ENCODE data around the gene SOCS3. TPM values are rescaled to one million over a fixed set of nuclear protein-coding genes. Genes with fewer than 3 reads are reported as not detected.
A peak's percentile ranks its signal among the peaks of the same experiment; 100 is the strongest.

SOCS3 gene
- polyA plus RNA-seq, 2 of the 4 experiments (the other 2 are of a cell fraction), result 13.5 to 14.7 TPM

GRCh38 chr17:78344666-78345065 lies 15.2 kb downstream of the SOCS3 start:
- DNase-seq (ENCODE audit: low read depth in 1 of 2, low spot score in 1 of 2) (no peak), ATAC-seq (no peak), FAIRE-seq (no peak)
- peaks cover 51% of the 10 kb centered on the region for H3K4me1 ChIP-seq
- ChIA-PET POLR2A (interaction anchor here (0.9 to 1.8 kb wide), 2 partner anchors 13 to 15 kb away, joined by 3 to 11 read pairs; partner anchors contain the start of gene SOCS3), CTCF (interaction anchor here (1.2 to 5.4 kb wide), 9 partner anchors 10 to 231 kb away, joined by 3 to 26 read pairs (median 5); no protein-coding TSS in a partner anchor)
- no peak overlapping the region for H3K4me3 ChIP-seq
- TF ChIP-seq TP53 (CRISPR knock-in tag; IDR thresholded peaks at IDR 0.05) (no peak), EHF (CRISPR knock-in tag; IDR thresholded peaks at IDR 0.05) (no peak), ZFP36 (IDR thresholded peaks at IDR 0.05; ENCODE audit: borderline replicate concordance, partially characterized antibody) (no peak), ZSCAN20 (CRISPR knock-in tag; IDR thresholded peaks at IDR 0.05) (no peak), GATA3 (IDR thresholded peaks at IDR 0.05; ENCODE audit: borderline replicate concordance) (no peak), NFE2L2 (conservative IDR thresholded peaks at IDR 0.05; ENCODE audit: low read length) (no peak), CBX2 (IDR thresholded peaks at IDR 0.05; ENCODE audit: borderline replicate concordance, low read depth) (no peak), RNF2 (IDR thresholded peaks at IDR 0.05; ENCODE audit: borderline replicate concordance, low read depth) (no peak), RFX5 (IDR thresholded peaks at IDR 0.05) (no peak), JUN (IDR thresholded peaks at IDR 0.05) (no peak), ZNF302 (CRISPR knock-in tag; IDR thresholded peaks at IDR 0.05) (no peak), ELK1 (IDR thresholded peaks at IDR 0.05; ENCODE audit: low read depth, low read length) (no peak), ZC3H11A (IDR thresholded peaks at IDR 0.05) (no peak), KDM5A (IDR thresholded peaks at IDR 0.05) (no peak)
- 92% methylated on average over 10 of the region's 10 CpGs for WGBS (ENCODE audit: missing lambda C conversion rate)
- no peaks in the 10 kb centered on the region for H3K9me3 ChIP-seq
- no peak overlapping the region for H3K4me2 ChIP-seq
- H3K27ac ChIP-seq, result peak overlapping the region in 1 of 2 experiments; percentile 65; a peak in 3 of 6 replicates

GRCh38 chr17:78343543-78344201 lies 16.2 kb downstream of the SOCS3 start:
- Histone ChIP-seq H3K9me3 (no peaks in the 10 kb centered on the region), H3K4me1 (peaks cover 59% of the 10 kb centered on the region), H3K27ac (peak overlapping the region; percentile 91 to 97), H3K4me2 (peak overlapping the region; percentile 99), H3K4me3 (no peak overlapping the region)
- ChIA-PET CTCF (interaction anchor here (0.9 to 5.4 kb wide), 9 partner anchors 9 to 230 kb away, joined by 3 to 26 read pairs (median 5); no protein-coding TSS in a partner anchor), POLR2A (interaction anchor here (0.5 to 1.8 kb wide), 4 partner anchors 14 to 28 kb away, joined by 3 to 11 read pairs (median 3); partner anchors contain the start of gene SOCS3)
- no peak for ATAC-seq
- WGBS (ENCODE audit: missing lambda C conversion rate), result 93% methylated on average over 16 of the region's 19 CpGs
- no peak for DNase-seq (ENCODE audit: low read depth in 1 of 2, low spot score in 1 of 2)
- FAIRE-seq, result no peak
- TF ChIP-seq JUN (IDR thresholded peaks at IDR 0.05), result no peak

- ATAC-seq (peak; percentile 22 to 45; a peak in 4 of 6 replicates), DNase-seq (ENCODE audit: low read depth in 1 of 2, low spot score in 1 of 2) (peak in 1 of 2 experiments; percentile 62), FAIRE-seq (no peak)
- 44% methylated on average over 4 of the region's 5 CpGs for WGBS (ENCODE audit: missing lambda C conversion rate)
- Histone ChIP-seq H3K4me1 (peaks cover 64% of the 10 kb centered on the region), H3K27ac (peak overlapping the region; percentile 91 to 97), H3K4me3 (no peak overlapping the region), H3K9me3 (no peaks in the 10 kb centered on the region), H3K4me2 (peak overlapping the region; percentile 99)
- TF ChIP-seq NPAS2 (CRISPR knock-in tag; IDR thresholded peaks at IDR 0.05; ENCODE audit: borderline replicate concordance) (no peak), FOXS1 (CRISPR knock-in tag; IDR thresholded peaks at IDR 0.05) (no peak), RNF2 (IDR thresholded peaks at IDR 0.05; ENCODE audit: borderline replicate concordance, low read depth) (no peak), REST (IDR thresholded peaks at IDR 0.05) (no peak), USF2 (IDR thresholded peaks at IDR 0.05) (no peak), JUNB (IDR thresholded peaks at IDR 0.05) (no peak), CBX2 (IDR thresholded peaks at IDR 0.05; ENCODE audit: borderline replicate concordance, low read depth) (no peak), CHD4 (IDR thresholded peaks at IDR 0.05; ENCODE audit: borderline replicate concordance) (no peak), HOXB5 (CRISPR knock-in tag; IDR thresholded peaks at IDR 0.05) (no peak), KDM5A (IDR thresholded peaks at IDR 0.05) (no peak), PHF8 (IDR thresholded peaks at IDR 0.05; ENCODE audit: borderline replicate concordance, low read depth) (no peak), E2F6 (IDR thresholded peaks at IDR 0.05; ENCODE audit: borderline replicate concordance, low read depth) (no peak), TP53 (CRISPR knock-in tag; IDR thresholded peaks at IDR 0.05) (no peak), KDM1A (IDR thresholded peaks at IDR 0.05; ENCODE audit: low read depth) (no peak), FOSL2 (IDR thresholded peaks at IDR 0.05) (no peak), FOSL2 (CRISPR knock-in tag; IDR thresholded peaks at IDR 0.05) (no peak)
- CTCF ChIA-PET, result interaction anchor here (0.9 to 5.4 kb wide), 8 partner anchors 8 to 92 kb away, joined by 3 to 26 read pairs (median 6); no protein-coding TSS in a partner anchor
- POLR2A ChIA-PET, result interaction anchor here (0.5 to 3.7 kb wide), 4 partner anchors 17 to 29 kb away, joined by 3 to 28 read pairs (median 4); partner anchors contain the start of gene SOCS3
These were observed 16.7 kb downstream of the SOCS3 start for GRCh38 chr17:78343187-78343542.

All from A549 (cell line).